ENCODE results near the gene ZDHHC13.

DNA sequence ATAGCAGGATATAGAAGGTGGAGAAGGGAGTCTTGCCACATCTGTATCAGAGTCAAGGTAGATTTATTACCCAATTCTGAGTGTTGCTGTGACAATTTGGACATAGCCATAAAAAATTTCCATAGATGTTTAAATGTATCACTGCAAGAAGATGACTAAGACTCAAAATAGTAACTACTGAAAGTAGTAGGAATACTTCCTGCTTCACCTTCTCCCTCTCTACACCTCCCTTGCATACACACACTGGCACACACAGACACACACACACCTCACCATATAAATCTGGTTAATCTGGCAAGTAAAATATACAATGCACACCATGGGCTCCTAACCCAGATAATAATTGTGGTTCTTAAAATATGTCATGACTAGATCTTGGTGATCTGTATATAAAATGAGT lies 5.2 kb upstream of the ZDHHC13 start:
- TF ChIP-seq, protein P1, sequence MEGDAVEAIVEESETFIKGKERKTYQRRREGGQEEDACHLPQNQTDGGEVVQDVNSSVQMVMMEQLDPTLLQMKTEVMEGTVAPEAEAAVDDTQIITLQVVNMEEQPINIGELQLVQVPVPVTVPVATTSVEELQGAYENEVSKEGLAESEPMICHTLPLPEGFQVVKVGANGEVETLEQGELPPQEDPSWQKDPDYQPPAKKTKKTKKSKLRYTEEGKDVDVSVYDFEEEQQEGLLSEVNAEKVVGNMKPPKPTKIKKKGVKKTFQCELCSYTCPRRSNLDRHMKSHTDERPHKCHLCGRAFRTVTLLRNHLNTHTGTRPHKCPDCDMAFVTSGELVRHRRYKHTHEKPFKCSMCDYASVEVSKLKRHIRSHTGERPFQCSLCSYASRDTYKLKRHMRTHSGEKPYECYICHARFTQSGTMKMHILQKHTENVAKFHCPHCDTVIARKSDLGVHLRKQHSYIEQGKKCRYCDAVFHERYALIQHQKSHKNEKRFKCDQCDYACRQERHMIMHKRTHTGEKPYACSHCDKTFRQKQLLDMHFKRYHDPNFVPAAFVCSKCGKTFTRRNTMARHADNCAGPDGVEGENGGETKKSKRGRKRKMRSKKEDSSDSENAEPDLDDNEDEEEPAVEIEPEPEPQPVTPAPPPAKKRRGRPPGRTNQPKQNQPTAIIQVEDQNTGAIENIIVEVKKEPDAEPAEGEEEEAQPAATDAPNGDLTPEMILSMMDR (conservative IDR thresholded peaks at IDR 0.05) = no peak
- TF ChIP-seq EZH2 (IDR thresholded peaks at IDR 0.05; ENCODE audit: low read depth) = no peak

Data from PC-9 (cell line).